Psoas muscle (tissue), 8 donors: ENCODE measurements around the gene FGD4. TPM values are rescaled to one million over a fixed set of nuclear protein-coding genes. Genes with fewer than 3 reads are reported as not detected.

Experiments used
- ATAC-seq, 4 donors: fragments of 200-7000 bp; cut with Tn5 transposase; one replicate each; pipeline ENCODE4 v1.9.1; 2020; ENCODE audit warnings: moderate library complexity in 3 of 4, mild to moderate bottlenecking in 2 of 4
- DNase-seq, 2 donors: peaks; one replicate each; pipeline ENCODE4 v3.0.0-alpha.2; 2020
- H3K27ac ChIP-seq: fragments of 200-600 bp; one replicate; pipeline ENCODE4 v1.8.0; 2022
- H3K27me3 ChIP-seq, 3 donors: fragments of 200-600 bp in 1 of 3; one replicate each; pipeline versions ENCODE4 v1.6.1 to v1.8.0; 2013 to 2022; ENCODE audit warnings: low read length in 2 of 3, mild to moderate bottlenecking in 2 of 3, moderate library complexity in 1 of 3; ENCODE audit not compliant: insufficient read depth in 3 of 3
- H3K36me3 ChIP-seq, 2 donors: fragments of 200-600 bp in 1 of 2; one replicate each; pipeline versions ENCODE4 v1.6.1 to v1.8.0; 2013 to 2022; ENCODE audit warnings: low read depth in 1 of 2, mild to moderate bottlenecking in 1 of 2, moderate library complexity in 1 of 2; ENCODE audit not compliant: insufficient read depth in 1 of 2
- H3K4me1 ChIP-seq: fragments of 200-600 bp; one replicate; pipeline ENCODE4 v1.8.0; 2022
- H3K4me3 ChIP-seq: fragments of 200-600 bp; one replicate; pipeline ENCODE4 v1.8.0; 2022; ENCODE audit warnings: mild to moderate bottlenecking
- H3K9me3 ChIP-seq: fragments of 200-600 bp; one replicate; pipeline ENCODE4 v1.8.0; 2022
- CTCF ChIP-seq: fragments of 200-600 bp; IDR thresholded peaks from one replicate; pipeline ENCODE4 v1.8.0; 2022; ENCODE audit warnings: antibody characterized with exemption
- WGBS, 3 donors: extraction: QIAGEN DNeasy Blood & Tissue Kit; methylation state at CpG; one replicate each; pipeline versions ENCODE4 v1.1.6 to v1.1.7; 2013; 5-methylcytosine and 5-hydroxymethylcytosine counted together
- intact Hi-C, 2 donors: fragments of 100-400 bp; cut with DNase I; formaldehyde crosslinking; loops; one replicate each; pipeline versions ENCODE4 v1.11.0 to v1.14.2; 2022
- polyA plus RNA-seq, 3 donors: library from polyadenylated mRNA; stranded (reverse); fragments of 200-250 nt; gene quantifications; one replicate each; pipeline ENCODE4 v1.2.3, GENCODE V29; 2013
- total RNA-seq, 4 donors: library from RNA; stranded (reverse); fragmentation: NEBNext Ultra II Directional in 2 of 4; extraction: Animal tissue kit (Norgen Biotek cat#: 25700) in 2 of 4; gene quantifications; one replicate each; pipeline versions ENCODE4 v1.2.1 to v1.2.4, GENCODE V29; 2021 to 2023
- donor health status: healthy with polysubstance abuse.
- donor health status: DM: no; HTN: no; CAD: no; lungs with moderate emphysema.
- donor health status: Bipolar disorder and iron deficiency.
- donor health status: healthy.
- donor health status: DM: yes; HTN: yes; CAD: no.
- donor health status: DM: no; HTN: no; CAD: no.
- donor health status: DM: no; HTN: no; CAD: no.
- donor health status: DM: yes; HTN: yes; CAD: no.

FGD4 gene
- total and polyA plus RNA-seq, 7 donors = 1.1 to 20.8 (median 14.9) TPM

- peak overlapping the region; percentile 90 for H3K27ac ChIP-seq
- intact Hi-C loops = no loop called here
- DNase-seq (peak; percentile 60 to 79), ATAC-seq (peak; percentile 83 to 92 (median 88))
- peaks cover 62% of the 10 kb centered on the region for H3K4me1 ChIP-seq
- H3K27me3 ChIP-seq = no peaks in the 10 kb centered on the region
- H3K4me3 ChIP-seq = peak overlapping the region; percentile 68
- no peak for TF ChIP-seq CTCF
- no peaks in the 10 kb centered on the region for H3K9me3 ChIP-seq
- 1 to 4% (median 1%) methylated on average over 6 of the region's 6 CpGs for WGBS, 3 donors
- no peaks in the 10 kb centered on the region for H3K36me3 ChIP-seq
Measured at GRCh38 chr12:32533971-32534590, 134.7 kb downstream of the FGD4 start.

GRCh38 chr12:32534698-32535097 lies 135.3 kb downstream of the FGD4 start:
- TF ChIP-seq CTCF = no peak
- Histone ChIP-seq H3K27ac (peak overlapping the region; percentile 90), H3K4me1 (peaks cover 62% of the 10 kb centered on the region), H3K4me3 (peak overlapping the region; percentile 68), H3K9me3 (no peaks in the 10 kb centered on the region), H3K36me3 (no peaks in the 10 kb centered on the region), H3K27me3 (no peaks in the 10 kb centered on the region)
- no peak for ATAC-seq
- no peak for DNase-seq
- intact Hi-C loops = loop anchor here in 1 of 2 donors (1.0 to 5.0 kb wide), 2 partner anchors 32 to 67 kb away; no protein-coding TSS in a partner anchor
- WGBS, 3 donors = 19 to 32% (median 20%) methylated on average over 1 of the region's 1 CpG

GRCh38 chr12:32535288-32535999 lies 136.1 kb downstream of the FGD4 start:
- TF ChIP-seq CTCF = no peak
- intact Hi-C loops = loop anchor here in 1 of 2 donors (1.0 to 5.0 kb wide), 2 partner anchors 33 to 68 kb away; no protein-coding TSS in a partner anchor
- DNase-seq = peak; percentile 79 to 91
- no peaks in the 10 kb centered on the region for H3K27me3 ChIP-seq
- H3K9me3 ChIP-seq = no peaks in the 10 kb centered on the region
- H3K36me3 ChIP-seq = no peaks in the 10 kb centered on the region
- peak; percentile 88 to 94 (median 88) for ATAC-seq
- H3K4me1 ChIP-seq = peaks cover 63% of the 10 kb centered on the region
- peak overlapping the region; percentile 68 for H3K4me3 ChIP-seq
- peak overlapping the region; percentile 90 for H3K27ac ChIP-seq
- WGBS, 3 donors = 1% methylated on average over 6 of the region's 6 CpGs

GRCh38 chr12:32536000-32536345 lies 136.6 kb downstream of the FGD4 start:
- intact Hi-C loops = loop anchor here in 1 of 2 donors (1.0 to 5.0 kb wide), 2 partner anchors 34 to 69 kb away; no protein-coding TSS in a partner anchor
- no peak for DNase-seq
- Histone ChIP-seq H3K27ac (peak overlapping the region; percentile 90), H3K36me3 (no peaks in the 10 kb centered on the region), H3K9me3 (no peaks in the 10 kb centered on the region), H3K4me1 (peaks cover 59% of the 10 kb centered on the region), H3K4me3 (peak overlapping the region; percentile 68), H3K27me3 (no peaks in the 10 kb centered on the region)
- ATAC-seq = no peak
- 43 to 51% (median 50%) methylated on average over 1 of the region's 1 CpG for WGBS, 3 donors
- no peak for TF ChIP-seq CTCF
